HCT116 (cell line): ENCODE measurements around the gene TYMS. TPM values are rescaled to one million over a fixed set of nuclear protein-coding genes. Genes with fewer than 3 reads are reported as not detected.

Experiments
- ATAC-seq: fragments of 200-7000 bp; cut with Tn5 transposase; 2 replicates; pipeline ENCODE4 v1.9.1; 2020; ENCODE audit warnings: mild to moderate bottlenecking, moderate library complexity
- BruUV-seq: library from RNA; stranded (reverse); fragments of 400-500 nt; replicated peaks from 2 replicates; lab custom pipeline; 2021; lab: Mats Ljungman, UMichigan
- CTCF ChIA-PET: fragments of 300-600 bp; sonication (Branson Sonifier 250); formaldehyde crosslinking; loops from one replicate; lab custom pipeline; 2021; ENCODE audit warnings: antibody characterized with exemption; lab: Charles Lee
- POLR2A ChIA-PET: fragments of 300-600, 350-600 bp; sonication (Branson Sonifier 250); formaldehyde crosslinking; loops from one replicate; lab custom pipeline; 2021; ENCODE audit warnings: antibody characterized with exemption; lab: Charles Lee
- RAD21 ChIA-PET, 2 experiments: fragments of 300-600 bp; sonication (Branson Sonifier 250); formaldehyde crosslinking; loops; one replicate each; lab custom pipeline; 2023; ENCODE audit warnings: low total read pairs in 2 of 2; ENCODE audit not compliant: uncharacterized antibody in 2 of 2, unreplicated experiment in 2 of 2, low non-redundant PET in 1 of 2; lab: Charles Lee
- DNase-seq: peaks from one replicate; pipeline ENCODE4 v3.0.0-alpha.2; 2010; ENCODE audit warnings: low read depth, low spot score
- H2AFZ ChIP-seq: fragments of 200-600 bp; shearing (Covaris generic), sonication (generic); 2 replicates; pipeline ENCODE4 v1.6.1; 2017; ENCODE audit warnings: low read depth, mixed run types, mixed read lengths, antibody characterized with exemption, low read length; ENCODE audit not compliant: poor library complexity, severe bottlenecking
- H3K27ac ChIP-seq: 2 replicates; pipeline ENCODE4 v1.5.1; 2012; ENCODE audit warnings: low read depth, low read length
- H3K27me3 ChIP-seq: fragments of 200-600 bp; sonication (generic); 2 replicates; pipeline ENCODE4 v1.6.1; 2016; ENCODE audit warnings: mixed run types, low read length, mixed read lengths; ENCODE audit not compliant: insufficient read depth
- H3K36me3 ChIP-seq, 2 experiments: fragments of 200-500 bp in 1 of 2; fragments of 200-600 bp in 1 of 2; sonication (Bioruptor generic) in 1 of 2; sonication (generic) in 1 of 2; 2 replicates each; pipeline versions ENCODE4 v1.5.1 to v1.6.1; 2014 to 2016; ENCODE audit warnings: low read length in 2 of 2, inconsistent platforms in 1 of 2, mixed read lengths in 1 of 2, mixed run types in 1 of 2; ENCODE audit not compliant: insufficient read depth in 2 of 2, control insufficient read depth in 1 of 2
- H3K4me1 ChIP-seq, 2 experiments: fragments of 200-600 bp in 1 of 2; sonication (generic) in 1 of 2; 2 replicates each; pipeline versions ENCODE4 v1.5.1 to v1.6.1; 2012 to 2017; ENCODE audit warnings: low read length in 2 of 2, inconsistent platforms in 1 of 2, mild to moderate bottlenecking in 1 of 2, mixed read lengths in 1 of 2, mixed run types in 1 of 2, moderate library complexity in 1 of 2; ENCODE audit not compliant: insufficient read depth in 2 of 2, control insufficient read depth in 1 of 2
- H3K4me2 ChIP-seq: fragments of 200-600 bp; sonication (generic); 2 replicates; pipeline ENCODE4 v1.6.1; 2017; ENCODE audit warnings: mixed run types, low read length, mixed read lengths
- H3K4me3 ChIP-seq, 2 experiments: fragments of 200-600 bp in 1 of 2; sonication (generic) in 1 of 2; replicated peaks in 1 of 2; 2 replicates each; pipeline ENCODE4 v1.5.1; 2011 to 2016; ENCODE audit warnings: low read length in 2 of 2, control low read depth in 1 of 2, low read depth in 1 of 2, mild to moderate bottlenecking in 1 of 2, mixed read lengths in 1 of 2, mixed run types in 1 of 2
- H3K79me2 ChIP-seq: fragments of 200-600 bp; sonication (generic); 2 replicates; pipeline ENCODE4 v1.6.1; 2017; ENCODE audit warnings: mild to moderate bottlenecking, mixed run types, low read length, moderate library complexity, mixed read lengths; ENCODE audit not compliant: insufficient read depth
- H3K9ac ChIP-seq: fragments of 200-600 bp; sonication (generic); 2 replicates; pipeline ENCODE4 v1.6.1; 2016; ENCODE audit warnings: low read length, mixed read lengths
- H3K9me2 ChIP-seq: fragments of 200-600 bp; sonication (generic), shearing (Covaris generic); 2 replicates; pipeline ENCODE4 v1.6.1; 2017; ENCODE audit warnings: mixed run types, mild to moderate bottlenecking, moderate library complexity; ENCODE audit not compliant: insufficient read depth
- H3K9me3 ChIP-seq, 2 experiments: fragments of 200-500 bp in 1 of 2; fragments of 200-600 bp in 1 of 2; sonication (Bioruptor generic) in 1 of 2; sonication (generic) in 1 of 2; 2 replicates each; pipeline ENCODE4 v1.6.1; 2014 to 2017; ENCODE audit warnings: low read length in 2 of 2, mixed read lengths in 2 of 2, inconsistent platforms in 1 of 2, low read depth in 1 of 2, mild to moderate bottlenecking in 1 of 2, mixed run types in 1 of 2, moderate library complexity in 1 of 2; ENCODE audit not compliant: control insufficient read depth in 1 of 2, insufficient read depth in 1 of 2
- H4K20me1 ChIP-seq: fragments of 200-600 bp; sonication (generic), shearing (Covaris generic); 2 replicates; pipeline ENCODE4 v1.6.1; 2017; ENCODE audit warnings: mixed run types, mild to moderate bottlenecking, moderate library complexity; ENCODE audit not compliant: insufficient read depth
- CBX3 ChIP-seq: IDR thresholded peaks from 2 replicates; pipeline ENCODE4 v1.6.1; 2012; ENCODE audit warnings: low read depth
- CEBPB ChIP-seq: IDR thresholded peaks from 2 replicates; pipeline ENCODE4 v1.6.1; 2012; ENCODE audit warnings: low read depth
- CTCF ChIP-seq, 3 experiments: fragments of 200-600 bp in 1 of 3; sonication (generic) in 1 of 3; IDR thresholded peaks in 2 of 3; conservative IDR thresholded peaks in 1 of 3; 2 replicates each; pipeline ENCODE4 v1.5.1; 2012 to 2017; ENCODE audit warnings: low read depth in 2 of 3, low read length in 2 of 3, antibody characterized with exemption in 1 of 3, borderline replicate concordance in 1 of 3, control low read depth in 1 of 3, mild to moderate bottlenecking in 1 of 3, mixed read lengths in 1 of 3, mixed run types in 1 of 3, moderate library complexity in 1 of 3; ENCODE audit not compliant: insufficient read depth in 1 of 3
- EGR1 ChIP-seq: IDR thresholded peaks from 2 replicates; pipeline ENCODE4 v1.6.1; 2012; ENCODE audit warnings: low read depth
- FOSL1 ChIP-seq: IDR thresholded peaks from 2 replicates; pipeline ENCODE4 v1.6.1; 2012; ENCODE audit warnings: low read depth
- POLR2A ChIP-seq: IDR thresholded peaks from 2 replicates; pipeline ENCODE4 v1.7.0; 2011; ENCODE audit warnings: borderline replicate concordance; ENCODE audit not compliant: insufficient read depth, insufficient read length; ENCODE audit errors: extremely low read depth
- REST ChIP-seq: IDR thresholded peaks from 2 replicates; pipeline ENCODE4 v1.6.1; 2012; ENCODE audit warnings: low read depth
- SP1 ChIP-seq: IDR thresholded peaks from 2 replicates; pipeline ENCODE4 v1.6.1; 2012; ENCODE audit warnings: low read depth
- SRF ChIP-seq: IDR thresholded peaks from 2 replicates; pipeline ENCODE4 v1.6.1; 2012; ENCODE audit warnings: low read depth
- YY1 ChIP-seq: IDR thresholded peaks from 2 replicates; pipeline ENCODE4 v1.6.1; 2011; ENCODE audit warnings: low read length, low read depth, moderate library complexity, mild to moderate bottlenecking; ENCODE audit not compliant: insufficient replicate concordance; ENCODE audit errors: extremely low read depth
- ZFX ChIP-seq: fragments of 450-650 bp; IDR thresholded peaks from 2 replicates; pipeline ENCODE4 v1.6.1; 2017
- ZNF274 ChIP-seq: fragments of 200-500 bp; sonication (Bioruptor generic); IDR thresholded peaks from 2 replicates; pipeline ENCODE4 v1.6.1; 2014; ENCODE audit warnings: mild to moderate bottlenecking, low read depth, low read length, inconsistent platforms
- intact Hi-C: fragments of 100-400 bp; cut with micrococcal nuclease; formaldehyde crosslinking; loops from 2 replicates; pipeline ENCODE4 v1.10.0; 2022
- total RNA-seq: library from RNA; stranded (reverse); gene quantifications from one replicate; pipeline ENCODE4 v1.2.1, GENCODE V29; 2021; ENCODE audit not compliant: unreplicated experiment

Gene TYMS
- total RNA-seq, 1 experiment from 2014 or later: 245 TPM

- TF ChIP-seq REST: no peak
- TF ChIP-seq CEBPB: no peak
- no peak for TF ChIP-seq SP1
- no peak for TF ChIP-seq EGR1
- TF ChIP-seq SRF: no peak
- no peak for TF ChIP-seq ZFX
- TF ChIP-seq POLR2A: no peak
- no peak for TF ChIP-seq CBX3
- TF ChIP-seq CTCF (IDR thresholded peaks at IDR 0.05 in 2 of 3, conservative IDR thresholded peaks at IDR 0.05 in 1 of 3; ENCODE audit: borderline replicate concordance in 1 of 3, insufficient read depth in 1 of 3, low read depth in 2 of 3, low read length in 2 of 3): no peak
- no peak for TF ChIP-seq FOSL1
Measured at GRCh38 chr18:647304-647703, 10.1 kb upstream of the TYMS start (continued).

- H3K79me2 ChIP-seq: no peaks in the 10 kb centered on the region; the same call in 1 of the 2 replicates
- no peak overlapping the region for H3K27ac ChIP-seq
- ChIA-PET CTCF (interaction anchor here (0.9 kb wide), 1 partner anchor 25 kb away, joined by 4 read pairs; no protein-coding TSS in a partner anchor), RAD21 (no interaction called here), POLR2A (no interaction called here)
- ATAC-seq (no peak), DNase-seq (no peak)
- no peak overlapping the region for H3K4me2 ChIP-seq
- no peak overlapping the region for H2AFZ ChIP-seq
- TF ChIP-seq CTCF (IDR thresholded peaks at IDR 0.05 in 2 of 3, conservative IDR thresholded peaks at IDR 0.05 in 1 of 3; ENCODE audit: borderline replicate concordance in 1 of 3, insufficient read depth in 1 of 3, low read depth in 2 of 3, low read length in 2 of 3): no peak
- no peak for TF ChIP-seq ZNF274
- TF ChIP-seq YY1: no peak
- no peaks in the 10 kb centered on the region for H3K9me2 ChIP-seq
- H3K9ac ChIP-seq: no peak overlapping the region
- no peaks in the 10 kb centered on the region for H3K36me3 ChIP-seq
- BruUV-seq: no TSS peak
- intact Hi-C loops: no loop called here
- H3K4me1 ChIP-seq: no peaks in the 10 kb centered on the region
- no peaks in the 10 kb centered on the region for H3K27me3 ChIP-seq
- no peaks in the 10 kb centered on the region for H3K9me3 ChIP-seq
- H3K4me3 ChIP-seq: no peak overlapping the region
- H4K20me1 ChIP-seq: no peaks in the 10 kb centered on the region
Measured at GRCh38 chr18:649341-649740, 8.1 kb upstream of the TYMS start.
